GM19372 (cell line): Measurements from ENCODE around the gene GABRB2.

ENCODE experiments used
- ATAC-seq: cut with Tn5 transposase; IDR thresholded peaks from one replicate; pipeline ENCODE4 v1.9.1; 2021; ENCODE audit warnings: mild to moderate bottlenecking, low read depth, moderate library complexity; ENCODE audit not compliant: unreplicated experiment

GABRB2 gene

GRCh38 chr5:161391724-161392123 is 154.8 kb downstream of the GABRB2 start:
- ATAC-seq, result no peak

GRCh38 chr5:161391016-161391415 is 155.5 kb downstream of the GABRB2 start:
- no peak for ATAC-seq

- ATAC-seq, result no peak
Measured at GRCh38 chr5:161387121-161387520, 159.4 kb downstream of the GABRB2 start.

GRCh38 chr5:161385027-161385426 is 161.5 kb downstream of the GABRB2 start:
- ATAC-seq, result no peak

GRCh38 chr5:161382685-161383084 is 163.8 kb downstream of the GABRB2 start:
- no peak for ATAC-seq

- no peak for ATAC-seq
Measured at GRCh38 chr5:161380486-161380885, 166.0 kb downstream of the GABRB2 start.

GRCh38 chr5:161378701-161379100 is 167.8 kb downstream of the GABRB2 start:
- no peak for ATAC-seq

GRCh38 chr5:161376034-161376433 is 170.5 kb downstream of the GABRB2 start:
- no peak for ATAC-seq

GRCh38 chr5:161373345-161373707 is 173.2 kb downstream of the GABRB2 start:
- no peak for ATAC-seq

GRCh38 chr5:161372682-161373344 is 173.7 kb downstream of the GABRB2 start:
- ATAC-seq, result no peak

GRCh38 chr5:161369022-161369421 is 177.5 kb downstream of the GABRB2 start:
- no peak for ATAC-seq

- no peak for ATAC-seq
Measured at GRCh38 chr5:161358446-161358845, 188.1 kb downstream of the GABRB2 start.

- no peak for ATAC-seq
Measured at GRCh38 chr5:161344234-161344633, 202.3 kb downstream of the GABRB2 start.

- ATAC-seq, result no peak
Measured at GRCh38 chr5:161342886-161343285, 203.6 kb downstream of the GABRB2 start.

- no peak for ATAC-seq
Measured at GRCh38 chr5:161340012-161340411, 206.5 kb downstream of the GABRB2 start.

- no peak for ATAC-seq
Measured at GRCh38 chr5:161333194-161333880, 213.2 kb downstream of the GABRB2 start.

- no peak for ATAC-seq
Measured at GRCh38 chr5:161332343-161332742, 214.2 kb downstream of the GABRB2 start.

GRCh38 chr5:161314033-161314432 is 232.5 kb downstream of the GABRB2 start:
- ATAC-seq, result no peak

GRCh38 chr5:161312882-161313281 is 233.6 kb downstream of the GABRB2 start:
- no peak for ATAC-seq

- no peak for ATAC-seq
Measured at GRCh38 chr5:161311965-161312364, 234.6 kb downstream of the GABRB2 start.

GRCh38 chr5:161311146-161311708 is 235.3 kb downstream of the GABRB2 start:
- ATAC-seq, result peak; percentile 69
